GM21529 (cell line): ENCODE measurements around the gene CARD6.
"Not testable (repeated sequence)": the region's sequence is repeated elsewhere in the genome, so short reads cannot be mapped to it uniquely, and the experiment has no call there.

Experiments used
- ATAC-seq: cut with Tn5 transposase; IDR thresholded peaks from one replicate; pipeline ENCODE4 v1.9.1; 2021; ENCODE audit not compliant: unreplicated experiment

CARD6 gene

GRCh38 chr5:40841068-40841805 lies at the start of gene CARD6:
Gene CARD6, plus strand, starts transcription at chr5:40841367. Its CDS starts 16 bp downstream, at chr5:40841383.
- ATAC-seq, result peak; percentile 57

DNA sequence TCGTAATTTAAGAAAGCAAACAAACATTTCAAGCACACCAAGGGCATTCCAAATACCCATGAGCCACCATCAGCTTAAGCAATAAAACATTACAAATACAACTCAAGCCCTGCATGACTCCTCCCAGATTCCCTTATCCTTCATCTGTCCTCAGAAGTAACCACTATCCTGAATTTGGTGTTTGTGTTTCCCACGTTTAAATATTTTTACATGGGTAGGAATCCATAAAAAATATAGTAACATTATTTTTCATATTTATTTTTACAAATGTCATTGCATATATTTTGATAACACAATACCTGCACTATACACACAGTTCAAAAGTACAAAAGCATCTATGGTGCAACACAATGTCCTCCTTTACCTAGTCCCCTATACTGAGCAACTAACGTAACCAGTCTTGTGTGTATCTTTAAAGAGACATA lies 49.4 kb upstream of the CARD6 start:
- no peak for ATAC-seq

- ATAC-seq, result not testable (repeated sequence)
These were observed 48.5 kb upstream of the CARD6 start for GRCh38 chr5:40792691-40793090.

GRCh38 chr5:40794340-40794739 lies 46.8 kb upstream of the CARD6 start:
- not testable (repeated sequence) for ATAC-seq

DNA sequence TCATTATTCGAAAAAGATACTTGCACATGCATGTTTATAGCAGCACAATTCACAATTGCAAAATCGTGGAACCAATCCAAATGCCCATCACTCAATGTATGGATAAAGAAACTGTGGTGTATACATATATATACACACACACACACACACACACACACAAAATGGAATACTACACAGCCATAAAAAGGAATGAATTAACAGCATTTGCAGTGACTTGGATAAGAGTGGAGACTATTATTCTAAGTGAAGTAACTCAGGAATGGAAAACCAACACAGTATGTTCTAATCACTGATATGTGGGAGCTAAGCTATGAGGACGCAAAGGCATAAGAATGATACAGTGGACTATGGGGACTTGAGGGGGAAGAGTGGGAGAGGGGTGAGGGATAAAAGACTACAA lies 46.3 kb upstream of the CARD6 start:
- ATAC-seq, result not testable (repeated sequence)

- ATAC-seq, result no peak
These were observed 44.7 kb upstream of the CARD6 start for GRCh38 chr5:40796487-40796889.

DNA sequence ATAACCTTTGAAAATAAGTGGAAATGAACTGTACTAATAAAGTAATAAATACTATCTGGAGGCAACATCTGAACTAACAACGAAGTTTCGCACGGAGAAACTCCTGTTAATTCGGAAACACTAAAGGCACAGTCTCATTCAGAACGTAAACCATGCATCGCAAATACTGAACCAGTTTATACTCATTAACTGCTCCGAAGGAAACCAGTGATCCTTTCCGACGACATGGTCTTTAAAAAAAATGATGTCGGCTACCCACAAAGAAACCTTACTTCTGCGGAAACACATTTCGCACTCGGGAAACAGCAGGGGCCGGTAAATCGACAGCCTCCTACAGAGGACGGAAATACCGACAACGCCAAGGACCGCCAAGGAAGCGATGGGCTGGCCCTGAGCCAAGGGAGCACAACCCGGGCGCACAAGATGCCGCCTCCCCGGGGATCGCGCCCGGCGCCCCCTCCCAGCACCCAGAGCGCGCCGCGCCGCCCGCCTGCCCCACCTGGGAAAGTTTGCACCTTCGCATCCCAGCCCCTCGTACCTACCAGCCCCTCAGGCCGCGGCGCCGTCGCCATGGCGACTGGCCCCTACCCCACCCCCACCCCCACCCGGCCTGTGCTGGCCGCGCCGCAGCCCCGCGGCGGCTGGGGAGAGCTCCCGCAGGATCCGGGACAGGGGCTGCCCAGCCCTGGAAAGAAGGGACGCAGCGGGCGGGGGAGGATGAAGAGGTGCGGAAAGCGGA lies 43.7 kb upstream of the CARD6 start:
- ATAC-seq, result peak; percentile 45

DNA sequence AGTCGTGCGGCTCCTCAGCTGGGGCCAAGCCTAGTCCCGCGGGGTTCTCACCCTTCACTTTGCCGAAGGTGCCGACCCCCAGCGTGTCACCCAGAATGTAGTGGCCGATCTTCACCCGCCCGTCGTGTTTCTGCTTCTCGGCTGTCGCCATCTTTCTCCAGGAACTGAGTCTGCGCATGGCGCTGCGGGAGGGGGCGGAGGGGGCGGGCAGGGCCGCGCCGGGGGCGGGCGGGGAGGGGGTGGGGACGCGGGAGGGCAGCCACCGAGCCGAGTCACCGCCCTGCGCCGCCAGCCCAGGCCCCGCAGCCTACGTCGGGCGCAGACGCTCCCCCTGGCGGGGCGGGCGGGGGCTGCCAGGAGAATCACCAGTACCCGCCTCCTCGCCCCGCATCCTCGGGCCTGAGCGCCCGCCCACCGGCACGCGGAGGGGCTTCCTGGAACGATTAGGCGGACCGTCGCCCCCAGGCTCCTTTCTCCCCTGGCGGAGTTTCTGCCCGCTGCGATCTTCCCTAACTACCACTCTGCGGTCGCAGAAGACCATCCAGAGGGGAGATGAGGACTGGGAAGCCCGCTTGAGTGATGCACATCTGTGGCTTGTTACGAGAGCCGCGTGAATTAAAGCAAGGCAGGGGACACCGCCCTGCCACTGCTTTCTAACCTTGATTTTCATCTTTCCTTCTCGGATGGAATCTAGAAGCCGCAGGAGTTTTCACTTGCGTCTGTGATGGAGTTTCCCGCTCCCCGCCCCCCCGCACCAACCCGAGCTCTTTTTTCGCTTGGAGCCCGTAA lies 43.0 kb upstream of the CARD6 start, which contains the start of gene PRKAA1:
TSS of gene PRKAA1 (minus strand) at position 363 of the 789 bp plus-strand sequence. CDS start at position 178, 185 bp downstream.
- peak; percentile 95 for ATAC-seq

- ATAC-seq, result no peak
These were observed 42.4 kb upstream of the CARD6 start for GRCh38 chr5:40798801-40799210.

DNA sequence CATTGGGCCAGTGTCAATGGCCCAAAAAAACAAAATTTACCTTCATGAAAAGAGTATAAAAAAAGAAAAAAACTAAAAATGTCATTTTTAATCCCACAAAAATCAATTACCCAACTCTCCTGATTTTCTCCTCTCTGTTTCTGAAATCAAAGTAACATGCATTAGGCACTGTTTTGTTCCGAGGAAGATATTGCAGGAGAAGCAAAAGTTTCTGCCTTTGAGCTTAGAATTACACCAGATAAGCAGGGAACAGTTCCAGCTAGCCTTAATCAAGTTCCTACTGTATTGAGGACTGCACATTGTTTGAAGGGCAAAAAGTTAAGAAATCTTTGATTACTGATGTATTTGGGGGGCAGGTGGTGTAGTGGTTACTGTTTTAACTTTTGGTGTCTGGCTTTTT lies 41.9 kb upstream of the CARD6 start:
- no peak for ATAC-seq

- no peak for ATAC-seq
These were observed 39.2 kb upstream of the CARD6 start for GRCh38 chr5:40801771-40802562.

- ATAC-seq, result no peak
These were observed 29.0 kb upstream of the CARD6 start for GRCh38 chr5:40812125-40812524.

GRCh38 chr5:40813698-40814281 lies 27.4 kb upstream of the CARD6 start:
- ATAC-seq, result no peak

DNA sequence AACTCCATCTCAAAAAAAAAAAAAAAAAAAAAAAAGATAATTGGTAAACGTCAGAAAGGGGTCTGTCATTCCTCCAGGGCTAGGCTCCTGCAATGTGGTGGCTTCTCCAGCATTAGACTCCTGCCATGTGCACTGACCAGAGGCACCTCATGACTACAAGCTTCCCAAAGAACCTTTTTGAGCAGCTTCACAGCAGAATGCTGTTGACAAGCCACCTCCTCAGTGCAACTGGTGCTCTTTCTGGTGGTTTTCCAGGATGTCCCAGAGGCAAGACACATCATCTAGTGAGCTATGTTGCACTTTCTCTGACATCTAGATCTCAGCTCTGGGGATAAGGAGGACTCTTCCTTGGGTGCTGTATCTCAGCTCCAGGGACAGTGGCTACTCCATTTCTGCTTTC lies 17.7 kb upstream of the CARD6 start:
- no peak for ATAC-seq

DNA sequence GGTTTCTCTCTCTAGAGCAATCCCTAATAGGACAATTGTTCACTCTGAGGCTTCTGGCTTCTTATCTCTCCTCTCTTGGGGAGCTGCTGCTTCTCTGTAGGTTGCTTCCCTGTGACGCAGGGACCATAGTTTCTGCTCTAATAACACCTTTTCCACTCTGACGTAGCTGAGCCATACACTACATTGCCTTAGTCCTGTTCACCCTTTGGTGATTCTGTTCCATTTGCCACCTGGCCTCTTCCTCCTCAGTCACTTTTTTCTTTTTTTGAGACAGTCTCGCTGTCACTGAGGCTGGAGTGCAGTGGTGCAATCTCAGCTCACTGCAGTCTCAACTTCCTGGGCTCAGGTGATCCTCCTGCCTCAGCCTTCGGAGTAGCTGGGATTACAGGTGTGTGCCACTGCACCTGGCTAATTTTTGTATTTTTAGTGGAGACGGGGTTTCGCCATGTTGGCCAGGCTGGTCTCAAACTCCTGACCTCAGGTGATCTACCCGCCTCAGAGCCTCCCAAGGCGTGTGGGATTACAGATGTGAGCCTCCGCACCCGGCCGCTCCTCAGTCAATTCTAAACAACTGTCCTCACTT lies 15.6 kb upstream of the CARD6 start:
- ATAC-seq, result not testable (repeated sequence)

- ATAC-seq, result no peak
These were observed 14.5 kb upstream of the CARD6 start for GRCh38 chr5:40826489-40827187.

DNA sequence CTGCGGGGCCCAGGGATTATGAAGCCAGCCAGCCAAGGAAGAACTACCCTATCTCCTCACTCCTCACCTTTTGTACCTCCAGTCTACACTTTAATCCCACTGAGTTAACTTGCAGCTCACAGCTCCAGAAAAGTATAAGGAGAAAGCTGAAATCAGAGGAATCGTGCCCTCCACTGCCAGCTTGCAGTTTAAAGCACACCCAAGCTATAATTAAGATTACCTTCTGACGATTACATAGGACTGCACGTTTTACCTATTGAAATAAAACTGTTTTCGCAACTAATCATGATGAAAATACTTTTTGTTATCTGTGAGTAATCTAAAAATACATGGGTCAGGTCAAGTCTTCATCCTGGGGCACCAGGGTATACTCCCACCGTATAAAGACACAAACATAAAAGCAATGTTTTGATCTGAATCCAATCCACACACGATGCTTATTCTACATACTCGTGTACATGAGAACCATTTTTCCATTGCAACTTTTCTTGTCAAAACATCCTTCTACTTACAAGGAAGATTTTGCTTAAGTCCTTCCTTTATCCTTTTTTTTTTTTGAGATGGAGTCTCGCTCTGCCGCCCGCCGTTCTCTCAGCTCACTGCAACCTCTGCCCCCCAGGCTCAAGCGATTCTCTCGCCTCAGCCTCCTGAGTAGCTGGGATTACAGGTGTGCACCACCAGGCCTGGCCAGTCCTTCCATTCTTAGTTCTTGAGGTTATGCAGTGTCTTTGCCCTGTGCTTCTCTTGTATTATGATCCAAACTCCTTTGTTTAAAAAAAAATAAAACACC lies 13.8 kb upstream of the CARD6 start:
- no peak for ATAC-seq

GRCh38 chr5:40828021-40828631 lies 13.0 kb upstream of the CARD6 start:
- no peak for ATAC-seq
